Endodermal cell (in vitro differentiated cells): ENCODE measurements around the gene AP2A1. TPM values are rescaled to one million over a fixed set of nuclear protein-coding genes. Genes with fewer than 3 reads are reported as not detected.

Experiments used
- DNase-seq: peaks from one replicate; pipeline ENCODE4 v3.0.0-alpha.2; 2017
- H3K27ac ChIP-seq: 2 replicates; pipeline ENCODE4 v1.5.1; 2013; ENCODE audit warnings: mild to moderate bottlenecking, low read depth, low read length, moderate library complexity
- H3K27me3 ChIP-seq: 2 replicates; pipeline ENCODE4 v1.6.1; 2013; ENCODE audit warnings: mild to moderate bottlenecking, low read length, moderate library complexity; ENCODE audit not compliant: insufficient read depth, control insufficient read depth, poor library complexity, severe bottlenecking
- H3K36me3 ChIP-seq: 2 replicates; pipeline ENCODE4 v1.7.0; 2013; ENCODE audit warnings: mild to moderate bottlenecking, low read length, moderate library complexity; ENCODE audit not compliant: control insufficient read depth, insufficient read depth
- H3K4me1 ChIP-seq: one replicate; pipeline ENCODE4 v1.7.0; 2013; ENCODE audit warnings: low read length; ENCODE audit not compliant: control insufficient read depth, insufficient read depth
- H3K4me3 ChIP-seq: 2 replicates; pipeline ENCODE4 v1.5.1; 2013; ENCODE audit warnings: mild to moderate bottlenecking, low read length, moderate library complexity
- H3K9ac ChIP-seq: 2 replicates; pipeline ENCODE4 v1.6.1; 2013; ENCODE audit warnings: mild to moderate bottlenecking, low read length, moderate library complexity; ENCODE audit not compliant: poor library complexity, severe bottlenecking; ENCODE audit errors: extremely low read depth
- H3K9me3 ChIP-seq: 2 replicates; pipeline ENCODE4 v1.6.1; 2013; ENCODE audit warnings: mild to moderate bottlenecking, low read length, moderate library complexity; ENCODE audit not compliant: control insufficient read depth
- H3K27ac Mint-ChIP-seq: 2 replicates; pipeline ENCODE4 v1.8.0; 2020; ENCODE audit warnings: mixed read lengths
- H3K27me3 Mint-ChIP-seq: 2 replicates; pipeline ENCODE4 v1.8.0; 2021; ENCODE audit warnings: mild to moderate bottlenecking, mixed read lengths; ENCODE audit not compliant: insufficient read depth
- H3K36me3 Mint-ChIP-seq: 2 replicates; pipeline ENCODE4 v1.8.0; 2020; ENCODE audit warnings: low read depth, mixed read lengths
- H3K4me1 Mint-ChIP-seq: 2 replicates; pipeline ENCODE4 v1.8.0; 2020; ENCODE audit warnings: mixed read lengths
- H3K4me3 Mint-ChIP-seq: 2 replicates; pipeline ENCODE4 v1.8.0; 2020; ENCODE audit warnings: mild to moderate bottlenecking, moderate library complexity, mixed read lengths
- H3K9me3 Mint-ChIP-seq: 2 replicates; pipeline ENCODE4 v1.8.0; 2020; ENCODE audit warnings: mild to moderate bottlenecking, mixed read lengths
- CTCF ChIP-seq: fragments of 200-600 bp; sonication (generic); conservative IDR thresholded peaks from 2 replicates; pipeline ENCODE4 v1.5.0; 2021; ENCODE audit warnings: antibody characterized with exemption, mild to moderate bottlenecking
- WGBS, 2 experiments: methylation state at CpG; one replicate each; pipeline versions ENCODE4 v1.1.5 to v1.1.7; 2013; ENCODE audit warnings: missing lambda C conversion rate in 2 of 2, mixed read lengths in 1 of 2; ENCODE audit not compliant: insufficient coverage in 1 of 2, insufficient read length in 1 of 2; 5-methylcytosine and 5-hydroxymethylcytosine counted together
- total RNA-seq, 2 donors: library from RNA; stranded (reverse); fragmentation: NEBNext Ultra II Directional in 1 of 2; extraction: Animal tissue kit (Norgen Biotek cat#: 25700) in 1 of 2; gene quantifications; 2 replicates in 1 of 2; 3 replicates in 1 of 2; pipeline ENCODE4 v1.2.1, GENCODE V29; 2021

The AP2A1 gene
- total RNA-seq, 2 donors from 2014 or later = 100 to 110 TPM

GRCh38 chr19:49727217-49728030, 39.4 kb upstream of the AP2A1 start:
- Mint-ChIP-seq H3K36me3 (no peaks in the 10 kb centered on the region), H3K27ac (no peak overlapping the region), H3K27me3 (peaks cover under 1% of the 10 kb centered on the region), H3K4me1 (peaks cover 3% of the 10 kb centered on the region), H3K9me3 (peaks cover 5% of the 10 kb centered on the region), H3K4me3 (no peak overlapping the region)
- Histone ChIP-seq H3K4me1 (no peaks in the 10 kb centered on the region), H3K27ac (no peak overlapping the region), H3K27me3 (no peaks in the 10 kb centered on the region), H3K36me3 (no peaks in the 10 kb centered on the region), H3K9me3 (no peaks in the 10 kb centered on the region), H3K4me3 (no peak overlapping the region), H3K9ac (no peak overlapping the region)
- whole genome bisulfite sequencing, 2 experiments = 90 to 91% methylated on average over 16 to 23 of the region's 23 CpGs
- no peak for TF ChIP-seq CTCF
- DNase-seq = no peak

- no peaks in the 10 kb centered on the region for H3K9me3 ChIP-seq
- WGBS, 2 experiments = 90 to 96% methylated on average over 4 to 5 of the region's 5 CpGs
- peaks cover 3% of the 10 kb centered on the region for H3K4me1 Mint-ChIP-seq
- H3K9ac ChIP-seq = no peak overlapping the region
- no peaks in the 10 kb centered on the region for H3K36me3 ChIP-seq
- H3K9me3 Mint-ChIP-seq = no peaks in the 10 kb centered on the region
- no peak overlapping the region for H3K4me3 Mint-ChIP-seq
- no peak overlapping the region for H3K27ac ChIP-seq
- no peak overlapping the region for H3K4me3 ChIP-seq
- H3K4me1 ChIP-seq = no peaks in the 10 kb centered on the region
- no peak for TF ChIP-seq CTCF
- no peaks in the 10 kb centered on the region for H3K27me3 Mint-ChIP-seq
- DNase-seq = no peak
- no peak overlapping the region for H3K27ac Mint-ChIP-seq
- H3K36me3 Mint-ChIP-seq = no peaks in the 10 kb centered on the region
- H3K27me3 ChIP-seq = no peaks in the 10 kb centered on the region
These were observed 36.6 kb upstream of the AP2A1 start for GRCh38 chr19:49730166-49730565.

- H3K27ac Mint-ChIP-seq = no peak overlapping the region
- H3K4me1 Mint-ChIP-seq = no peaks in the 10 kb centered on the region
- H3K9me3 ChIP-seq = no peaks in the 10 kb centered on the region
- H3K27me3 ChIP-seq = no peaks in the 10 kb centered on the region
- no peak overlapping the region for H3K4me3 ChIP-seq
- H3K9ac ChIP-seq = no peak overlapping the region
- no peaks in the 10 kb centered on the region for H3K36me3 ChIP-seq
- no peaks in the 10 kb centered on the region for H3K4me1 ChIP-seq
- WGBS, 2 experiments = 96 to 100% methylated on average over 2 to 4 of the region's 4 CpGs
- DNase-seq = no peak
- no peaks in the 10 kb centered on the region for H3K27me3 Mint-ChIP-seq
- H3K9me3 Mint-ChIP-seq = no peaks in the 10 kb centered on the region
- no peak overlapping the region for H3K27ac ChIP-seq
- no peak for TF ChIP-seq CTCF
- no peaks in the 10 kb centered on the region for H3K36me3 Mint-ChIP-seq
- H3K4me3 Mint-ChIP-seq = no peak overlapping the region
These were observed 28.5 kb upstream of the AP2A1 start for GRCh38 chr19:49738268-49738667.
